NCI-H2196 (cell line): ENCODE data around the gene DNAH12.
"Not testable (repeated sequence)": the region's sequence is repeated elsewhere in the genome, so short reads cannot be mapped to it uniquely, and the experiment has no call there.

Experiments
- DNase-seq: peaks from one replicate; lab custom pipeline; 2025; ENCODE audit not compliant: unreplicated experiment; lab: John Stamatoyannopoulos, UW

DNAH12 gene

DNA sequence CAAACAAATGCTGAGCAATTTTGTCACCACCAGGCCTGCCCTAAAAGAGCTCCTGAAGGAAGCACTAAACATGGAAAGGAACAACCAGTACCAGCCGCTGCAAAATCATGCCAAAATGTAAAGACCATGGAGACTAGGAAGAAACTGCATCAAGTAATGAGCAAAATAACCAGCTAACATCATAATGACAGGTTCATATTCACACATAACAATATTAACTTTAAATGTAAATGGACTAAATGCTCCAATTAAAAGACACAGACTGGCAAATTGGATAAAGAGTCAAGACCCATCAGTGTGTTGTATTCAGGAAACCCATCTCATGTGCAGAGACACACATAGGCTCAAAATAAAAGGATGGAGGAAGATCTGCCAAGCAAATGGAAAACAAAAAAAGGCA, 217.6 kb downstream of the DNAH12 start:
- not testable (repeated sequence) for DNase-seq

DNA sequence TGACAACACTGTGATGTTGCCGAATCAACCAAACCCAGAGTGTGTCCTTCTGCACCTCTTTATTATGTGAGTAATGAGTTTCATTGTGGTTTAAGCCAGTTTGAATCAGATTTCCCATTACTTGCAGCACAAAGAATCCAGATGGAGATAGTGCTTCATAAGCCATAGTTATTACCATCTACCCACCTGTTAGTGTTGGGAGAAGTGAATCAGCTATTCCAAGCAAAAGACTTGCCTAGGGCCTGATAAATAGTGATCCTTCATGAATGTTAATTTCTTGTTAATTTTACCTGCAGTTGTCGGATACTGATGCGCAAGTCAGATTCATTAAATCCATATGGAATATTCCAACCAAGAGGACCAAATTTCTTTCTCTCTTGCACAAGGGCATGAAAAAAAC, 229.9 kb downstream of the DNAH12 start:
- no peak for DNase-seq

DNA sequence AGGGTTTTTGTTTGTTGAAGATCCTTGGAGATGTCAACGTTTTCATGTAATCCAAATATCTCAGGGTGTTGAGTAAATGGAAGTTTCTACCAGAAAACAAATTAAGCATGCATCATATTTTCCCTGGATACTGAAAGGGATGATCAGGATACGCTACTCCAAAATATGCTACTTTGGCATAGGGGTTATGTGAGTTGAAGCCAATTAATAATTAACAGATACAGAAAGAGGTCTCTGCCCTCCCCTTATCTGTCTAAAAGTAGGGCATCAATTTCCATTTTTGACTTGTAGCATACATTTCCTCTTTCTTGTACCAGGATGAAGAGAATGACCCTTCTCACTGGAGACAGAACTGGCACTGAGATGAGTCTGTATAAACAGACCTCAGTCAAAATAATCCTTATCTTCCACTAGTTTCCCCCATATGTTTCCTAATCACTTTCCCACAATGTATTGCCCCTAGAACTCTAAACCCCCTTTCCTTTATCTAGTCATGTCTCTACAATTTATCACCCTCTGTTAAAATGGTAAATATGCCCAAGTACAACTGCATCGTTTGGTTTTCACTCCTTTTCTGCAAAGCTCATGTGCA, 234.3 kb downstream of the DNAH12 start:
- no peak for DNase-seq

DNA sequence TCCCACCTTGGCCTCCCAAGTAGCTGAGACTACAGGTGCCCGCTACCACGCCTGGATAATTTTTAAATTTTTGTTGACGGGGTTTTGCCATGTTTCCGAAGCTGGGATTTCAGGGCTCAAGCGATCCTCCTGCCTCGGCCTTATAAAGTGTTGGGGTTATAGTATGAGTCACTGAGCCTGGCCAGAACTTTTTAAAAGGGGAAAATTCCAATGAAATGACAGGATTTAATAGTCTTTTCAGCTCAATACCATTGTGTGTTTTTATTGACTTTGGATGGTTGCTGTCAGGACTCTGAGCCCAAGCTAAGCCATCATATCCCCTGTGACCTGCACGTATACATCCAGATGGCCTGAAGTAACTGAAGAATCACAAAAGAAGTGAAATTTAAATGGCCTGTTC, 240.6 kb downstream of the DNAH12 start:
- DNase-seq = not testable (repeated sequence)

DNA sequence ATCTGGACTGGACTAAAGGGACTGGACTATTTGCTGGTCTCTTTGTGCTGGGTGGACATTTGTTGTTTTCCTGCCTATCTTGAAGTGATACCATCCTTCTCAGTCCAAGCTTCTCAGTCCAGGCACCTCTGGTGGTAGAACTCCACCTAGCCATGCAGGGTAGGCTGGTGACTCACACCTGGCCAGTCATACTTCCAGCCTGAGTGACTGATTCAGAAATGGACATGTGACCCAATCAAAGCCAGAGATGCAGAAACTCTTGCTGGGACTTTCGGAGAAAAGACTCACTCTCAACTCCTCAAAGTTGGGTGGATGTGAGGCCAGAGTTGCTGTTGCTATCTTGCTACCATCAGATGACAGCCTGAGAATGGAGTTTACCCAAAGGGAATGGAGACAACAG, 246.1 kb downstream of the DNAH12 start:
- no peak for DNase-seq

DNA sequence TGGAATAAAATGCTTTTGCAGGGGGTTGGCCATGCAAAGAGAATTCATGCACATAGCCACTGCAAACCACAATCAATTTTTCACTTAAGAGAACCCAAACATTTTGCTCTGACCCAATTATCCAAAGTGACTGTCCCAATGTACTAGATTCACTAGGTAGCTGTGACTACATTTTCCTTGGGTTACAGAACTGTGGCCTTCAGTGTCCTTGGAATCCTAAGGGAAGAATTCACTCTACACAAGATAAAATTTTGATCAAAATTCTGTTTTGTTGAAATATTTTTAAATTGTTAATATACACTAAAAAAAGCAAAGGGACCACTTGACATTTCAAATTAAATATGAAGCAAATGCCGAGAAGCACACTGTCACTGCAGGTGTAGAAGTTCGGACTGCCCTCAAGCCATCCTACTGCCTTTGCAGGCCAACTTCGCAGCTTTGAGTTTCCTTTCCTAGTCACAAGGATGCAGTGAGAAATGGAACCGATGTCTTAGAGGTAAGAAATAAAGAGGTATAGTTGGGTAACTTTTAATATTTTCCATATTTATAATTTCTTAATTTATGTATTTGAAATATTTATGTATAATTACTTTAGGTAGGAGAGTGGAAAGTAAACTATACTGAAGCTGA, 251.1 kb downstream of the DNAH12 start:
- DNase-seq = no peak

DNA sequence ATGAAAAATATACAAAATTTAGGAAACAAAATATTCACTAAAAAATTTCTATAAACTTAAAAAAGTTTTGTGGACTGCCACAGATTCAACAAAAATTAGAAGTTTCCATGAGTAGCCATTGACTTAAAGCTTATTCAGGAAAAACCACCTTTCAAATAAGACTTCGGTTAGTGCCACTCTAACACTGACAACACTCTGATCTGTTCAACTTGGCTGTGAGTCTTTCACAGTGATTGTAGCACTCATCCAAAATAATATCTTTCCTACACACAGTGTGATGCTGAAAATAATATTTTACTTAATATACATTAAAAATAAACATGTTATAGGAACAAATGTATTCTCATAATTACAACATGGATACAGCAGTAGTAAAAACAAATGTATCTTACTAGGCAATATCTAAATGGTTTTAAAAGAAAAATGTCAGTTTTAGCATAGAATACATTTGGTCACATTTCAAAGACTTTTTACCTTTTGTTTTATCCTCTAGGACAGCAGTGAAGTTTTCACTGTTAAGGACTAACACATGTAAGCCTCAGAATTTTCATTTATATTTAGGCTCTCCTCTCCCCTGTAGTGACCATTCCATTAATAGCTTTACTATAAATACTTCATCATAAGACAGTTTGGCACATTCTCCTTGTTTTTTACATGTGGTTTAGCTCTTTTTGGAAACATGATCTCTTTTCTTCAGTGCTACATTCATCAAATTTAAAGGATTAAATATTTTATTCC, 251.8 kb downstream of the DNAH12 start, which contains the start of gene ASB14:
Gene ASB14 (minus strand): TSS at position 527 of the 738 bp plus-strand sequence. CDS start 652 bp downstream, outside the sequence.
- DNase-seq = no peak

DNA sequence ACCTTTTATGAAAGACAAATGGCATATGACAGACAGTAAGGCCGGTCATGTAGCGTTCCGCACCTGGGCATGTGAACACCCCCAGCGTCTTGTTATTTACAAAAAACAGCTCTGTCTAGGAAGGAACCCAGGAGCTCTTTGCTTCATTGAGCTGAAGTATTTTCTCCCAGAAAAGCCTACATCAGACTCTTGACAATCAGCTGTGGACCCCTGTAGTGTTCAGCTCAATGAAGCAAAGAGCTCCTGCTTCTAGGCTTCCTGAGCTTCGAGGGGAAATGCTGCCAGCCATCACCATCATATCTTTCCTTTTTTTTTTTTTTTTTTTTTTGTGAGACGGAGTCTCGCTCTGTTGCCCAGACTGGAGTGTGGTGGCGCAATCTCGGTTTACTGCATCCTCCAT, 255.7 kb downstream of the DNAH12 start:
- DNase-seq = no peak

DNA sequence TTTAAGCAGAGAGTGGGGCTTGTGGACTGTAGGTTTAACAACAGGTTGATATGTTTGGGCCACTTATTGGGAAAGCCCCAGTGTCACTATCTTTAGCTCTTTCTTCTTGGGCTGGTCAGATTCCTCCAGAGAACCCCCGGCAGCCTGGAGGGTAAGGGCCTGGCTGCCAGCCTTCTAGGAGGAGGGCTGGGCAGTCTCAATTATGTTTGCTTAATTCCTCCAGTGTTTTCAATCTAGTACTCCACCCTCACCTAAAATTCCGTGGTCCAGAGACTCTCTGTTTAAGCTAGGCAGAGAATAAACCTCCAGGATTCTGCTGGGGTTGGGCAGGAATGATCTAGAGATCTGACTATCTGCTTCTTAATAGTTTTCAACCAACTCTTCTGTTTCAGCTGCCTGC, 256.9 kb downstream of the DNAH12 start:
- DNase-seq = no peak

DNA sequence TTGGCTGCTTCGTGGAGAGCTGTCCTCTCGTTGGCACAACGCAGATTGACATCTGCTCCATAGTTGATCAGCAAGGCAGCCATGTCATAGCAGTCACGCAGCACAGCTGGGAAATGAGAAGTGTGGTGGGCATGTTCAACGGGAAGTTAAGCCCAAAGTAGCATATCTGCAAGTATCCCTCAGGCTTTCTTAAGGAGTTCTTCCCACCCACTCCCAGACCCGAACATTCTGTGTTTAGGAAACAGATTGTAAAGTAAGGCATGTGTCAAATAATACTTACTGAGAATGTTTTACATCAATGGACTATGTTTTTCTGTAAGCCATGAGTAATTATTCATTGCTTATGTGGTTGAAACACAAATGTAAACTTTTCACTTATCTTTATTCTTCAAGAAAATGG, 260.8 kb downstream of the DNAH12 start:
- DNase-seq = no peak

DNA sequence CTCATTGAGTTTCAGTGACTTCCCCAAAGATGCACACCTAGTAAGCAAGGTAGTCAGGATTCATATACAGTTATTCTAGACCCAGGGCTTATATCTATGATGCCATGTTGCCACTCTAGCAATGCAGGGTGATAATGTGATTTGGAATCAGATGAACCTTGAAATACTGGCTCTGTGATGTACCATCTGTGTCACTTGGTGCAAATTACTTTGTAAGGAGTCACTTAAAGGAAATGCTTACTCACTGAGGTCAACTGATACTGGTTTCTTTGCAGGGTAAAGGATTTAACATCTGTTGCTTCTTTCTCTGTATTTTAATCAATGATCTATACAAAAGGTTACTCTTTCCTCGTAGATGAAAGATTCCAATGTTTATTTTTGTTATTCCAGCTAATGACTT, 262.4 kb downstream of the DNAH12 start:
- no peak for DNase-seq

DNA sequence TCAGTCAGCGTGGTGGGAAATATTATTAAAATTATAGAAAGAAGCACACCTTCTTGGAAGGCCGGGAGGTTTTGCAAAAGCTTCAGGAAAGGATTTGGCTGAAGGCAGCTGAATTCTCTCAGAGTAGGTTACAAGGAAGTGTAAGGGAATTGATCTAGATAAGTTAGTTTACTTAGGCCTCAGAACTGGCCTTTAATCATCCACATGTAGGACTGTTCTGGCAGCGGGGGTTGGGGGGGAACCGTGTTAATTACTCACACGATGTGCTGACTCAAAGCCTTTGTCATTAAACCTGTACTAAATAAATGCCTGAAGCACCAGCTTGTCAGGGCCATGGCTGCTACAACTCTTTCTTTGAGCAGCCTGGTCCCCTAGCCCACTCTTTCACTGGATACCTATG, 264.5 kb downstream of the DNAH12 start:
- no peak for DNase-seq

DNA sequence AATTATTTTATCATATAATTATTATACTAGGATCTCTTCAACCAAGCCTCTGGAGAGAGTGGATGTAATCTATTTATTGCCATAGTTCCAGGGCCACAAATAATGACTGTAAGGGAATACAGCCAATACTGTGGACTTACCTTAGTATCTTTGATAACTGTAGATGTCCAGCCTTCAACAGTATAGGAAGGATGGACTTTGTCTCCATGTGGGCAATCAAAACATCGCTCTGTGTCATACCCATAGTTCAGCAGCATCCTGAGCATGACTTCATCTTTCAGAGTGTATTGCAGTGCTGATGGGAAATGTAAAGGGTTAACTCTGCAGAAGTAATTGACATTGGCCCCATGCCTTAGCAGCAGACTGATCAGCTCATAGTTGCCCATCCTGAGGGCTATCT, 265.9 kb downstream of the DNAH12 start:
- no peak for DNase-seq

DNA sequence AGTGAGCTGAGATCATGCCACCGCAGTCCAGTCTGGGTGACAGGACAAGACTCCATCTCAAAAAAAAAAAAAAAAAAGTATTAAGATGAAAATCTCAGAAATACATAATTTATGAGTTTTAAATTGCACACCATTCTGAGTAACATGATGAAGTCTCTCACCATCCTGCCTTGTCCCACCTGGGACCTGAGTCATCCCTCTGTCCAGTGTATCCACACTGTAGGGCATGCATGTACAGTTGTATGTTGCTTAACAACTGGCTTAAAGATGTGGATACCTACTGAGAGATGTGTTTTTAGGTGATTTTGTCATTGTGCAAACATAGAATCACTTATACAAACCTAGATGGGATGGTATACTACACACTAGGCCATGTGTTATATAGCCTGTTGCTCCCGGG, 268.8 kb downstream of the DNAH12 start:
- DNase-seq = no peak

DNA sequence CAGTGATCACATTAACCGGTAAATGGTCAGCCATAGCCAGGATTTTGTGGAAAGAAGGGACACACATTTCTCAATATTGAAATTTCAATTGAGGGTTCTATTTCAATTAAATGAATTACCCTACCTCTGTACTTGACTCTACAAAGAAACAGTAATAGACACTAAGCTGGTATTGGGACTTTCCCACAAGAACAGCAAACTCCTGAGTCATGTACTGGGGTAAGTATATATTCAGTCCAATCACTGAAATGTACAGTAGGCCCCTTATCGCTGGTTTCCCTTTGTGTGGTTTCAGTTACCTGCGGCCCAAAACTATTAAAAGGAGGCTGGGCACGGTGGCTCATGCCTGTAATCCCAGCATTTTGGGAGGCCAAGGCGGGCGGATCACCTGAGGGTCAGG, 269.3 kb downstream of the DNAH12 start:
- no peak for DNase-seq

DNA sequence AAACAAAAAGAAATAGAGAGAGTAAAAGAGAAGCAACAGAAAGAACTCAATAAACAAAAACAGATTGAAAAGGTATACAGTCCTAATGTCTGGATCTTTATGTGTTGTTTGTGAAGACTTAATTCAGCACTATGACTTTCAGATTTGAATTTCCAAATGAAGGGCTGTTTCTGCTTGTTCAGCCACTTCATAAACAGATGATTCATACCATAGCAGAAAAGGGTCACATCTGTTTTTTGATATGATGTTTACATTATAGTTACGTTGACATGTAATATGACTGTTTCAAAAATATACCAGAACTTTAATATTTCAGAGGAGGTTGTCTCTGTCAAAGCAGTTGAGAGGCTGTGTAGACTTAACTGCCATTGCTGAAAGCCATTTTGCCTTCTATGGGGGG, 275.7 kb downstream of the DNAH12 start:
- no peak for DNase-seq

DNA sequence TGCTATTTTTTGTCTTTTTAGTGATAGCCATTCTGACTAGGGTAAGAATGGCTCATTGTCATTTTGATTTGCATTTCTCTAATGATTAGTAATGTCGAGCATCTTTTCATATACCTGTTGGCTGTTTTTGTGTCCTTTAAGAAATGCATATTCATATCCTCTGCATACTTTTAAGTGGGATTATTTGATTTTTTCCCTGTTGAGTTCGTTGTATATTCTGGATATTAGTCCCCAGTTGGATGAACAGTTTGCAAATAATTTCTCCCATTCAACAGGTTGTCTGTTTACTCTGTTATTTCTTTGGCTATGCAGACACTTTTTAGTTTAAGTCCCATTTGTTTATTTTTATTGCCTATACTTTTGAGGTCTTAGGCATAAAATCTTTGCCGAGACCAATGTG, 282.2 kb downstream of the DNAH12 start:
- DNase-seq = no peak

DNA sequence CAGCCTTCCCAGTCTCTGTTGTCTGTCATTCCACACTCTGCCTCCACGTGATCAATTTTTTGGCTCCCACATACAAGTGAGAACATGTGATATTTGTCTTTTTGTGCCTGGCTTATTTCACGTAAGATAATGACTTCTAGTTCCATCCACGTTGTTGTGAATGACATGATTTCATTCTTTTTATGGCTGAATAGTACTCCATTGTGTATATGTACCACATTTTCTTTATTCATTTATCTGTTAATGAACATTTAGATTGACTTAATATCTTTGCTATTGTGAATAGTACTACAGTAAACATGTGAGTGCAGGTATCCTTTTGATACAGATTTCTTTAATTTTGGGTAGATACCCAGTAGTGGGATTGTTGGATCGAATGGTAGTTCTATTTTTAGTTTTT, 283.0 kb downstream of the DNAH12 start:
- DNase-seq = no peak

DNA sequence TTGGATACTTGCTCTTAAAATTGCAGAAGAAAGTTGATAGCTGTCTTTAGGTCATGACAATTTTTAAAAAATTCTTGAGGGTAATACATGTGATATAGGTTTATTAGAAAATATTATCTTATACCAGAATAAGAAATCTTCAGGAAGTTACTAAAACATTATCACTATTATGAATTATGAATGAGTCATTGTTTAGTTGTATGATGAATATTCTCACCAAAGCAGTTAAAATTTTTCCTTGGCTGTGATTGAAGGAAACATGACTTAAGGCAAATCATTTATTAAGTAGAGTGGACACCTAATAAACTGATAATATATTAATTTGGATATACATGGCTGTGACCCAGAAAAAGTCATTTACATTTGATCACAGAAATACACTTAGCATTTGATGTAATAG, 286.5 kb downstream of the DNAH12 start:
- DNase-seq = no peak

DNA sequence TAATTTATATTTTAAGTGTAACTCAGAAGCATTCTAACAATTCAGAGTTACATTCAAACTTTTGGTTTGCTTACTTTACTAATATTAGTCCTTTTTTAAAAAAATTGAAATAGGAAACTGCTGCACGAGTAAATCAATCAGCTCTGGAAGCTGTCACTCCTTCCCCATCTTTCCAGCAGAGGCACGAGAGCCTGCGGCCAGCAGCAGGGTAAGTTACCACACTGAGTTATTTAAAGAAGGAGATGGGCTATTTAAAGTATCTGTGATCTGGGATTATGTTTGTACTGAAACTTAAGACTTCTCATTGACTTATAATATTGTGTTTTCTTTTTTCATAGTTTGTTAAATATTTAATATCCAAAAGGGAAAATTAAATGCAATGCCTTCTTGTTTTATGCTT, 287.3 kb downstream of the DNAH12 start:
- no peak for DNase-seq

DNA sequence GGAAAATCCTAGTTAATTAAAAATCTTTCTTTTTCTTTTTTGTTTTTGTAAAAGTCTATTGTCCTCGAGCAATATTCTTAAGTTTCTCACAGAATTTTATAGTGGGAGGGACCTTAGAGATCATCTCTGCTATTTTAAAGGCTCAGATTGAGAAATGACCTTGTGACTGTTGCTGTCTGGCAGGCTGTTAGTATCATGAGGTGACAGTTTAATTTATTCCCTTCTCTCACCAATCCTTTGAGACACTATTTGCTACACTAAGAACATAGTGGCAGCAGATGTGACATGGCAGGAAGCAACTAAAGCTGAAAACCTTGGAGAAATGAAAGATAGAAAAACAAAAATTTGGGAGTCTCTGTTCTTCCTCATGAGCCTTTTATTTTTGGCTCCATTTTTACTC, 291.7 kb downstream of the DNAH12 start:
- DNase-seq = no peak

DNA sequence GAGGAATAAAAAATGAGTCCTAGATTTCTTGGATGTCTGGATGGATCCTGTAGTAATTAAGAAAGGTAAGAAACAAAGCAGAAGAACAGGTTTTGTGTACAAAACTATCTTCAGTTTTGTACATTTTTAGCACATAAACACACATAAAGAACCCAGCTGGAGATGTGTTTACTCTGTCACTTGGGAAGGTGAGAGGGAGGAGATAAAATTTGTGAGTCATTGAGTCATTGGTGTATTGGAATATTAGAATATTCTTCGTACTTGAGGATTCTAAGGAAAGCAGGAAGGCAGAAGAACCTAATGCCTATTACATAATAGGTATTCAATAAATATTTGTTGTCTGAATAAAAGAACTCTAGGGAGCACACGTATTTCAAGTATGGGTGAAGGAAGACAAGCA, 299.2 kb downstream of the DNAH12 start:
- DNase-seq = no peak
